GM21786 (cell line): ENCODE results near the gene GLRX.
A peak's percentile ranks its signal among the peaks of the same experiment; 100 is the strongest.

ENCODE experiments used
- ATAC-seq: cut with Tn5 transposase; IDR thresholded peaks from one replicate; pipeline ENCODE4 v1.9.1; 2021; ENCODE audit not compliant: unreplicated experiment

GLRX gene, protein sequence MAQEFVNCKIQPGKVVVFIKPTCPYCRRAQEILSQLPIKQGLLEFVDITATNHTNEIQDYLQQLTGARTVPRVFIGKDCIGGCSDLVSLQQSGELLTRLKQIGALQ

DNA sequence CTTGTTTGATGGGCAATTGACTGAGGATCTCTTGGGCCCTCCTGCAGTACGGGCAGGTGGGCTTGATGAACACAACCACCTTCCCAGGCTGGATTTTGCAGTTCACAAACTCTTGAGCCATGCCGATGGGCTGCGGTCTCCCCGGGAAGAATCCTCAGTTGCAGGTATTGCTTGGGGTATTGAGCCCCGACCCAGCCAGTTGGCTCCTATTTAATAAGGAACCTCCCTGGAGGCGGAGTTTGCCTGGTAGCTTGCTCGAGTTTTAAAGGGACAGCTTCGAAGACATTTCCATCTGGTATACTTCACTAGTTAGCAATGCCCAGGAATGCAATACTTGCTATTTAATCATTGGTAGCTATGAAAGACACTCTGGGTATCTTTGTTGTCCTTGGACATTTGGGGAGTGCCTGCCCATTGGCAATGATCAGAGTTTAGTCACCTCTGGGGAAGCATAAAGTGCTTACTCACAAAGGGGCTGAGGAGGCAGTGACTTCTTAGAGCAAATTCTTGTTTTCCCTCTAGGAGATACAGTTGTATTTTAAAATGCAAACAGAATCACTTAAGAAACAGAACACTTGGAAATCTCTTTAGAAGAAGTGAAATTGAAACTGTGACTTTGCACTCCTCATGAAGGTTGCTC is at the start of gene GLRX:
GLRX (minus strand) TSS at position 185 of the 640 bp plus-strand sequence; CDS start at position 121, 64 bp downstream.
- peak; percentile 41 for ATAC-seq

DNA sequence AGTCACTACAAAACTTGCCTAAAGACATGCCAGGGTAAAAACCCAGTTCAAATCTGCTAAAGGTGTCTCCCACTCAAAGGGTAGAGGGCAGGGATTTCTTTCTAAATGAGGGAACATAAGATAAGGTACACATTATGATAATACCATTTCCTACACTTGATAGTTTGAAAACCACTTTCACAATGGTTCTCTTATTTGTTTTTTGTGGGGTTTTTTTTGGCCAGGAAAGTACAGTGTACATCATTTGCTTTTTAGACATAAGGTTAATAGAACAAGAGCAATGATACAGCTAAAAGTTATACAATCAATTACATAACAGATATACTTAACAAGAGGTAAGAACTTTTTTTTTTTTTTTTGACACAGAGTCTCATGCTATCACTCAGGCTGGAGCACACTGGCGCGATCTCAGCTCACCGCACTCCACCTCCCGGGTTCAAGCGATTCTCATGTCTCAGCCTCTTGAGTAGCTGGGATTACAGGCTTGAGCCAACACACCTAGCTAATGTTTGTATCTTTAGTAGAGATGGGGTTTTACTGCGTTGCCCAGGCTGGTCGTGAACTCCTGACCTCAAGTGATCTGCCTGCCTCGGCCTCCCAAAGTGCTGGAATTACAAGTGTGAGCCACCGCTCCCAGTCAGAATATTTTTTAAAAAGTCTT is 48.8 kb upstream of the GLRX start:
- no peak for ATAC-seq

DNA sequence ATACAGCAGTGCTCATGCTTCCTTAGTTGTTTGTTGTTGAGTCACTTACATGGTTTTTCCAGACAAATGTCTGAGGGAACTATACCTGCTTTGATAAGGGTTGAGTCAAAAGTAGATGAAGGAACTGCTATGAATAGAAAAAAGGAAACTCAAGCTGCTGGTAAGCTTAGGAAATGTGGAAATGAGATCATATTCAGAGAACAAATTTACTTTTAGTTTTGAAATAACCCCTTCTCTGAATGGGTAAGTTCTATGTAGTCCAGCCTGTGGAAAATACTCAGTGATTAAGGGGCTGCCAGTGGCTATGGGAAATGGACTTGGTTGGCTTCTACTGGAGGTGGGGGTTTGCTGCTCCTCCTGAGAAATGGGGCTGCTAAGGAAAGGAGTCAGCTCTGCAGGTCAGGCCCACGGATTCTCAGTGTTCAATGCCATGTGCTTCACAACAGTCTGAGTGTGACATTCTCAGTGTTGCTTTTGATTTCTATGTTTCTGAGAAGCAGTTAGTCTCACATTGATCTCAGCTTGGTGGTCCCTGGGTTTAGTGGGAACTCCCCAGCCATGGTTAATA is 47.7 kb upstream of the GLRX start:
- peak; percentile 64 for ATAC-seq

DNA sequence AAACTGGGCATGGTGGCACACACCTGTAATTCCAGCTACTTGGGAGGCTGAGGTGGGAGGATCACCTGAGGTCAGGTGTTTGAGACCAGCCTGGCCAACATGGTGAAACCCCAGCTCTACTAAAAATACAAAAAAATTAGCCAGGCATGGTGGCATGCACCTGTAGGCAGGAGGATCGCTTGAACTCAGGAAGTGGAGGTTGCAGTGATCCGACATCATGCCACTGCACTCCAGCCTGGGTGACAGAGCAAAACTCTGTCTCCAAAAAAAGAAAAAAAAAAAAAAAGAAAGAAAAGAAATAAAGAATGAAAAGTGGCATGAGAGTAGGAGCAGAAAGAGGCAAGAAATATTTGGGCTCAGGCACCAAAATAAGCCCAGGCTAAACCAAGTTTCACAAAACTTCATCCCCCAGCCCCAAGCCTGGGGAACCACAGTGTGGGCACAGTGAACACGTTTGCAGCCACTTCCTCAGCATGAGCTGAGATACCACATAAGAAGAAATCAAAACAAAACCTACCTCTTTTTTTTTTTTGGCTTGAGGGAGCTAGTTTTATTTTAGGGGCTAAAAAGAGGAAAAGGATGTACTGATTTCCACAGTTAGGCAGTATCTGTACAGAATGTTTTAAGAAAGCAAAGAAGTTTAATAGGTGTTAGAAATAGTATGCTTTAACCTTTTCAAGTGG is 46.8 kb upstream of the GLRX start:
- peak; percentile 49 for ATAC-seq

DNA sequence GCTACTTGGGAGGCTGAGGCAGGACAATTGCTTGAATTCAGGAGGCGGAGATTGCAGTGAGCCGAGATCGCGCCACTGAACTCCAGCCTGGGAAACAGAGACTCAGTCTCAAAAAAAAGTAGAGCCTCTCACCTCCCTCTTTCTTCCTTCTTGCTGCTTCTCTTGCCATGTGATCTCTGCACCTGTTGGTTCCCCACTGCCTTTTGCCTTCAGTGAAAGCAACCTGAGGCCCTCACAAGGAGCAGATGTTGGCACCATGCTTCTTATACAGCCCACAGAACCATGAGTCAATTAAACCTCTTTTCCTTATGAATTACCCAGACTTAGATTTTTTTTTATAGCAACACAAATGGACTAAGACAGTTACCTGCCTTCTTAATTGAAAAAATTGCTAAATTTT is 45.6 kb upstream of the GLRX start:
- ATAC-seq = no peak

DNA sequence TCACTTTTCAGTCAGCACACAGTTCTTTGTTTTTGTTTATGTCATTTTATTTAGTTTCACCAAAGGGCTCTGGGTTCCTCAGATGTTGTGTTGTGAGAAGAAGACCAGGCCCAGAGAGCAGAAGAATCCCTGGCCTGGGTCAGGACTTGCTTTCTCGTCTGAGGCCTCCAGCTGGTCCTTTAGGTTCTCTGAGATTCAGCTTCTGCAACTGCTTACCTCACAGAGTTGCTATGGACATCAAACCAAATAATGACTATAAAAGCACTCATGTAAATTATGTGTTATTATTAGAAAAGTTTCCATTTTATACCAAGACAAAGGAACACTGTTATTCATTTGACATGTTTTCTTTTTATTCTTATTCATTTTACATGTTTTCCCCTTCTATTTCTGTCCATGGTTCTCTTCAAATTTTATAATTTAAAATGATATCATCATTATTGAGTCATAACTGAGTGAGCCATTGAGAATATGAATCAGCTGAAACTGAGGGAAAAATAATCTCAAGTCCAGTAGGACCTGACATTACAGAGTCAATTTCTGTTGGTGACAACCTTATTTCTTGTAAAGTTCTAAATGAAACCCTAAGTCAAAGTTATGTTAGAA is 44.0 kb upstream of the GLRX start:
- no peak for ATAC-seq

DNA sequence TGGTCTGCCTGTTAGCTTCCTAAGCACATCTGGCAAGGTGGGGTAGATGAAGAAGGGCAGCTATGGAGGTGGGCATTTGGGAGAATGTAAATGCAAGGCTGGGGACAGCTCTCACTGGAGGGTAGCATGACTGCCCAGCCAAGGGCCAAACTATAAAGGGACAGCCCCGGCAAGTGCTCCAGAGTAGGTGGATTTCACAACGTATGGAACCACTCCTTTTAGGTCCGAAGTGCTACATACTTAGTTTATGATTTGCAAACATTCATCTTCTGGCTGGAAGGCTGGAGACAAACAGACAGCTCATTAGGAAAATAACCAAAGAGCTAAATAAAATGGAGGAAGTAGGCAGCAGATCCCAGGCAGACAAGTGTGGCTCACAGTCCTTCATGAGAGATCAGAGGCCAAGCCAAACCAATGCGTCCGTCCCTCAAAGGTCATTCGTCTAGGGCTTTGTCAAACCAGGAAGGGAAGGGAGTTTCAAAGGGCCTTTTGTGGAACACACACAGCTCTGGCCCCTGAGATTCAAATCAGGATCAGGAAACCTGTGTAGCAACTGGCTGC is 42.5 kb upstream of the GLRX start:
- ATAC-seq = no peak

DNA sequence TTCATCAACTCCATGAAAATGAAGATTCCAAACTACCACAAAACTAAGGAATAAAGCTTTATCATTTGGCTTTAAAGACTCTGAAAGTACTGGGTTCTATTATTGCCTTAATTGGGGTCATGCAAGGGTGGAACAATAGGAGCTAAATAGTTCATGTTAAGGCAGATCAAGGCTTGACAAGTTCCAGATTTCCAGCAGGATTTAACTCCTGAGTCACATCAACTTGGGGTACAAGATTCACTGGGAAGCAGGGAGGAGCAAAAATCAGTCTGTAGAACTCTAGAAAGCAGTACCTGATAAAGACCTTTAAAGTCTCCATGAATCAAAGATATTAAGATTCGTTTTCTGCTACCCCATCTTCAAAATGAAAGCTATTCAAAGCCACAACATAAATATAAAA is 41.9 kb upstream of the GLRX start:
- no peak for ATAC-seq

DNA sequence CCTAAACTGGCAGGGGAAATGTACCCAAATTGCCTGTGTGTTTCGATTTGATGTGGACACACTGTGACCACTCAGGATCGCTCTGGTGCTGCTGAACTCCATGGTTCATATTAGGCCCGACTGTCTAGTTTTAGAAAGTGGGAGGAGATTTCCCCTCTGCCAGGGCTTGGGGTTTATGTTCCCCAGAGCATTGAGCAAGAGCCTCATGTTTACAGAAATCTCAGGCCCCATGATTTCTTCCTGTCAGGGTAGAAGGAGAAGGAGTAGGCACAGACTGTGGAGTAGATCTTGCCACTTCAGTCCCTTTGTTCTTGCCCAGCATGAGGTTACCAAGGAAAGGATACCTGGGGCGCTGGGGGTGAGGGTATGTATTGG is 40.8 kb upstream of the GLRX start:
- ATAC-seq = no peak

DNA sequence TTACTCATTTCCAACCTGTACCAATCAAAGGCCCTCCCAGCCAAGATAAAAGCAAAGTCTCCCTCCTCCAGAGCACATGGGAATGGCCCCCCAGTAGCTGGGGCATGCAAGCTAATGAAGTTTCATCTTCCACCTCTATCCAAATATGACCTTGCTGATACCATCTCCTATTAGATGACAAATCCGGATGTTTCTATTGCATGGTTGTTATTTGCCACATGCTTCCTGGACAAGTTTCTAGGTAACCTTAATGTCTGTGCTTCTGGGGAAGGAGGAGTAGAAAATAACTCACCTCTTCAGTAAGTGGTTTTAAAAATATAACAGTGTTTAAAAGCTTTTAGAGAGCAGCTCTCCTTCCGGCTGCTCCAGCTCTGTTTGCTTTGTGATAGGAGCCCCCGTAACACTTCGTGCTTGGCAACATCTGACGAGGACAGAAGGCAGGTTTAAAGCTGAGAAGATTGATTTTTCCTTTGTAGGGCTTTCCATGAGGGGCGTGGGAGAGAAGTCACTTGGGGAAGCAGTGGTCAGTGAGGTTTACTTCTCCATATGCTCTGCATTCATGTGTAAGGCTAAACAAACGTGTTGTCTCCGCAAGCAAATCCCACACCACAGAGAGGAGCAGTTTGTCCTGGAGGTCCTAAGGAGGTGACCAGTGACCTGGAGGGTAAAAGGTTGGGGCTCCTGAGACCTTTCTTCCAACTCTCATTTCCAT is 40.3 kb upstream of the GLRX start:
- no peak for ATAC-seq

DNA sequence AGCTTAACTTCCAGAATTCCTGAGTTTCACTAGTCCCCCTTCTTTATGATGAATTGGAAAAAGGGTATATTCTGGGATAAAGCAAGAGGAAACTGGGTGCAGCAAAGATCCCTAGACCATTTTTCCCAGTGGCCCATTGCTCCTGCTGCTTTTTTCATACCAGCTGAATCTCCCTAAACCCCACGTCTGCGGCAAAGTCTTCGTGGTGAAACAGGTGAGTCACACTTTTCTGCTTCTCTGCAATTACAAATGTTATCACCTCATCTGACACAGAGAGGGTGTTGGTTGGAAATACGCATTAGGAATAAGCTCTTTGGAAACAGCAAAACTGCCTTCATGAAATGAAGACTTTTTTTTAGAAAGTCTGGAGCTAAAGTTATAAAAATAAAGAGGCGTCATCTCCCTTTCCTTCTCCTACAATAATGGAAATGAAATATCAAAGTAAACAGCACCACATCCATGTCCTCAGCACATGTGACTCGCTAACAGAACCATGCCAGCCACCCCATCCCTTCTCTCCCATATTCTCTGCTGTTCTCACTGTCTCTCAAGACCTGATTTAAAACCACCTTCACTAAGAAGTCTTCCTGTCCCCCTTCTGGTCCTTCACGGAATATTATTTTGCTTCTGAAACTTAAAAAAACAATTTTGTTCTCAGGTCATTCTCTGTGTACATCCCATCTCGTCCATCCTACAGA is 39.5 kb upstream of the GLRX start:
- no peak for ATAC-seq

DNA sequence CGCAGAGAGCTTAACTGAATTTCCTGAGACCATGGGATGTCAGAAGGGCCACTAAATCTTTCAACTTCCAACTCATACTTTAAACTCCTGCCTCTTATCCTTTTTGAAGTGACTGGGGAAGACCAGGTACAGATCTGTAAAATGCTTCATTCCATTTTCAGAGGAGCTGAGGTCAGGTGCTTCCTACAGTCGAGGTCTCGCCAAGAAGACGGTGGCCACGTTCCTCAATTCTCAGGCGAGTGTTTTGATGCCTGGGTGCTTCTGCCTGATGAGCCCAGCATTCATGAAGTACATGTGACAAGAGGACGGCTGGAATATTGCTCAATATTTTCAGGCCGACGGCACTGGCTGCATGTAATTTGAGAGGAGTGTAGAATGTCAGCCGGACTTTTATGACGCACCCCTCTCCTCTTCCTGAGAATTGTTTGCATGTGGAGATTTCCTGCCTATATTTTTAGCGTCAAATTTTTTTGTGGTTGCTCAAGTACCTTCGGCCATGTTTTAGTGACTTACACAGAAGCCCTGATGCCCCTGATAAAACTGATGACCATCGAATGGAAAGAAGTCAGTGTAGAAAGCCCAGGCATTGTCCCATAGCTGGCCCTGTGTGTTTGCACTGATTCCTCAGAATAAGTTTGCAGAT is 38.8 kb upstream of the GLRX start:
- ATAC-seq = no peak

DNA sequence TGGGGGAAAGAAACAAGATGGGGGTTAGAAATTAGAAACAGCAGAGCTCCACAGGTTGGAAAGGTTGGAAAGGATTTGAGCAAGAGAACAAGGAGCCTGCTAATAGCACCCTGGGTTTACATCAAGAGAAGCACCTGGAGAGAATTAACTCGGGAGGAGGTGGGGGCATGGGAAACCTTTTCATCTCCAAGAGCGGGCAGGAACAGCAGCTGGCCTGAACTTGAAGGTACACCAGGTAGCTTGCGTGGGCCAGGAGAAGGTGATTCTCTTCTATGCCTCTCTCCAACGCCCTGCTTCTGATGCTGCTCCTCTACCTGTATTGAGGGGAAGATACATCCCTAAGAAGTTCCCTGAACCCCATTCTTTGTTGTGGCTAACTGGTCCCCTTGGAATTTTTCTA is 37.1 kb upstream of the GLRX start:
- ATAC-seq = no peak

DNA sequence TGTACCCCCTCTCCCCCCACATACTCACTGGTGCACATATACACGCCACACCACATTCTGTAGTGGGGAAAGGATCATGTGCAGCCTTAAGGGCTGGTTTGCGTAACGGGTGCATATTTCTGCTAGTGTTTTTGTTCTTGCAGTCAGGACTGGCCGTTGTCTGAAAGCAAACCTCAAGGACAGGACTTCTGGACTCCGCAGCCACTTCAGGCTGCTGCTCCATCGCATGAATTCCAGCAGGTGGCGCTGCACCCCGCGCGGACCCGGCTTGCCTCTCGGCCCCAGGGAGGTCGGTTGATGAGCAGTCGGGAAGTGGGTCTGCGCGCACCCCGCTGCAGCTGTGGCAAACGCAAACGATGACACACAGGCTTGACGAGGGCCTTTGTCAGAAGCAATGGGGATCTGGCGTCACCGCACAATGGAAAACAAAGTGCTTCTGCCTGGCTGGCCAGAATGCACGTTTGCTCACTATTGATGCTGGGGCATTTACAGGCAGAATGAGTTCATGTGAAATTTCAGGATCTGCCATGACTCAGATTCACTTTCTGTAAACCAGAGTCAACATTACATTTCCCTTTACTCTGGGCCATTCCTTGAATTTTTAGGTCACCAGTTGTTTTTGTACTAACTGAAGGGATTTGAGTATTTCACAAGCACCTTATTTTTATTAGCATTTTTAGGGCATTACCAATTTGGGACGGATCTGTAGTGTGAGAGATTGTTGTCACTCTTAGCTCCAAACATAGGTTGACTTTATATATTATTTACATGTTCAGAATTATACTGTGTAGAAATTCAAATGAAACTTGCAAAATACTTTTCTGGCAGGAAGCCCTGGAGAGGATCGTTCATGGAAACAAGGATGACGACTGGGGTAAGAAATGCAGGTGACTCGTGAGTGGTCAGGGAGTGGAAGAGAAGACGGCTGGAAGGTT is 36.4 kb upstream of the GLRX start:
- peak; percentile 88 for ATAC-seq

DNA sequence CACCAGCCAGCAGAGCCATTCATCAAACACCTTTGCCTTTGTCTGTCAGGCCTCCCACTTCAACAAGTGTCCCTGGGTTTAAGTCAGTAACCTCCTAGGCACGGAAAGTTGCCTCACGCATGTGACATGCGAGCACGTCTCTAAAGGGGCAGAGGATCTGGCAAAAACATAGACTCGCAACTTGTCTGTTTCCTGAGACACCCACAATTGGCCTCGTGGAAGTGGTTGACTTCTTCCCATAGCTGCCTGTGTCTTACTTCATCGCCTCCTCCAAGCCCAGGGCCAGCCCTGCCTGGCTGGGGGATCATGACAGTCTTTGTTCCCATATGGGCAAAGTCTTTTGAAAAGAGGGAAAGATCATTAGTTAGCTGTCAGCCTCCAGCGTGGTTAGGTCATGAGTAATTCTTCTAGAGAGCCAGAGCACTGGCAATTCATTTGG is 35.5 kb upstream of the GLRX start:
- ATAC-seq = no peak

DNA sequence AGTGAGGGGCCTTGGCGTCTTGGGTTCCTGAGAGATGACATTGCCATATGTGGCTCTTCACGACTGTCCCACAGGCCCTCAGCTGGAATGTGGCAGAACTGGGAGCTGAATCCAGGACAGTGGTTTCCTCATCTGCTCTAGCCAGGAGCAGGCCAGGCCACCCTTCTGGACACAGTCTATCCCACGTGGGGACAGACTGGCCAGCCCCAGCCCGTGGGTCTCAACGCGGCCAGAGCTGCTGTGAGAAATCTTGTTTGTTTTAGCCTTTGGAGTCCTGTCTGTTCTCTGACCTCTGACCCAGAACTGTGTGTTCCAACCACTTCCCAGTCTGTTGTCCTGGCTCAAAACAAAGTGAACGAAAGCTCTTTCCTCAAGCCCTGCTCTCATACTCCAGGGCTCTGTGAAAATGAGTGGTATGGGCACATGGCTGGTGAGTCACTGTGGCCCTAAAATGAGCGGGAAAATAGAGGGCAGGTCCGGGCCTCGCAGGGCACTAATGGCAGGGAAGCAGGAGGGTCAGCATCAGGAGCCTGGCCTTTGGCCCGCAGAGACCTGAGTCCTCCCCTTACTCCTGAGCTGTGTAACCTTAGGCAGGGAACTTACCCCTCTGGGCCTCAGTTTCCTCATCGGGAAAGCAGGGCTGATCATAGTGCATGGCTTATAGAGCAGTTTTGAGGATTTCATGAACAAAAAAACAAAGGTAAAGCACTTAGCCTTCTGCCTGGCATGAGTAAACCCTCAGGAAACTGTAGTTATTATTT is 34.8 kb upstream of the GLRX start:
- no peak for ATAC-seq

DNA sequence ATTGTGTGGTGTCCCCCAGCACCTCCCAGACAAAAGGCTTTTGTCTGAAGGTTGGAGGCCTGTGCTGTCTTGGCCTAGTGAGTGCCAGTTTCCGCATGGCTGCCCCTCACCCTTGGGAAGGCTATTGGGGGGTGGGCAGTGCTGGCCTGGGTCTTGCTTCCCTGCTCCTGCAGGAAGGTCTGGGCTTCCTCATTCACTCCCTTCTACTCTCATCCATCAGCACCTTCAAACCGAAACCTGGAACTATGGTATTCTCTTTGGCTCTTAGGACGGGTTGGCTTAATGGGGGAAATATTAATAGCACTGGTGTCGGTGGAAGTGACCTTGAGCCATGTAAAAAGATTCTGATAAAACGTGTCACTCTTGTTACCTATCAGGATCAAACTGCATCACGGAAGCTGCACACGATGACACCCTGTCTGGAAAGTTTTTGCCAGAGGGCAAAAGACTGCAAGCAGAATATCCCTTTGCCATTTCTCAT is 34.0 kb upstream of the GLRX start:
- ATAC-seq = no peak
